Measurements from ENCODE around the gene PCP2. TPM values are rescaled to one million over a fixed set of nuclear protein-coding genes. Genes with fewer than 3 reads are reported as not detected.

Gene PCP2
- total RNA-seq, 1 experiment from 2014 or later, result not detected

DNA sequence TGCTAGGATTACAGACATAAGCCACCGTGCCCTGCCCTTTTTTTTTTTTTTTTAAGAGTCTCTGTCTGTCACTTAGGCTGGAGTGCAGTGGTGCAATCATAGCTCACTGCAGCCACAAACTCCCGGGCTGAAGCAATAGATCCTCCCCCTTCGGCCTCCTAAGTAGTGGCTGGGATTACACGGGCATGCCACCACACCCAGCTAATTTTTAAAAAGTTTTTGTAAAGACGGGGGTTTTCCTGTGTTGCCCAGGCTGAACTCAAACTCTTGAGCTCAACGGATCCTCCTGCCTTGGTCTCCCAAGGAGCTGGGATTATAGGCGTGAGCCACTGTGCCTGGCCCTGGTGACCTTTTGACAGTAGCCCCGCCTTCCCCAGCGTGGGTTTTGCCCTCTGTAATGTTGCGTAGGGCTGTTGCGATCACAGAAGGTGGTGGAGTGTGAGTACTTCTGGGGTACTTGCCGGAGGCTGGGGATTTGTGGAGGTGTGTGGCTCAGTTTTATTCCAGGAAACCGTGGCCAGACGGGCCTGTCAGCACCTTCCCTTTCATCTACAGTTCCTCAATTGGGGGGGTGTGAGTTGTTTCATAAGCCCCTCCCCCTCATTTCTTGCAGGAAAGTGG, 23.7 kb upstream of the PCP2 start:
- TF ChIP-seq, protein P1, sequence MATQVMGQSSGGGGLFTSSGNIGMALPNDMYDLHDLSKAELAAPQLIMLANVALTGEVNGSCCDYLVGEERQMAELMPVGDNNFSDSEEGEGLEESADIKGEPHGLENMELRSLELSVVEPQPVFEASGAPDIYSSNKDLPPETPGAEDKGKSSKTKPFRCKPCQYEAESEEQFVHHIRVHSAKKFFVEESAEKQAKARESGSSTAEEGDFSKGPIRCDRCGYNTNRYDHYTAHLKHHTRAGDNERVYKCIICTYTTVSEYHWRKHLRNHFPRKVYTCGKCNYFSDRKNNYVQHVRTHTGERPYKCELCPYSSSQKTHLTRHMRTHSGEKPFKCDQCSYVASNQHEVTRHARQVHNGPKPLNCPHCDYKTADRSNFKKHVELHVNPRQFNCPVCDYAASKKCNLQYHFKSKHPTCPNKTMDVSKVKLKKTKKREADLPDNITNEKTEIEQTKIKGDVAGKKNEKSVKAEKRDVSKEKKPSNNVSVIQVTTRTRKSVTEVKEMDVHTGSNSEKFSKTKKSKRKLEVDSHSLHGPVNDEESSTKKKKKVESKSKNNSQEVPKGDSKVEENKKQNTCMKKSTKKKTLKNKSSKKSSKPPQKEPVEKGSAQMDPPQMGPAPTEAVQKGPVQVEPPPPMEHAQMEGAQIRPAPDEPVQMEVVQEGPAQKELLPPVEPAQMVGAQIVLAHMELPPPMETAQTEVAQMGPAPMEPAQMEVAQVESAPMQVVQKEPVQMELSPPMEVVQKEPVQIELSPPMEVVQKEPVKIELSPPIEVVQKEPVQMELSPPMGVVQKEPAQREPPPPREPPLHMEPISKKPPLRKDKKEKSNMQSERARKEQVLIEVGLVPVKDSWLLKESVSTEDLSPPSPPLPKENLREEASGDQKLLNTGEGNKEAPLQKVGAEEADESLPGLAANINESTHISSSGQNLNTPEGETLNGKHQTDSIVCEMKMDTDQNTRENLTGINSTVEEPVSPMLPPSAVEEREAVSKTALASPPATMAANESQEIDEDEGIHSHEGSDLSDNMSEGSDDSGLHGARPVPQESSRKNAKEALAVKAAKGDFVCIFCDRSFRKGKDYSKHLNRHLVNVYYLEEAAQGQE (IDR thresholded peaks at IDR 0.05; ENCODE audit: insufficient read depth in 1 of 2, low read depth in 2 of 2, low read length in 1 of 2), result no peak
- no peak for TF ChIP-seq POLR2AphosphoS5 (IDR thresholded peaks at IDR 0.05; ENCODE audit: low read depth, low read length)
- BruUV-seq (replicated peaks), result no TSS peak
- no peaks in the 10 kb centered on the region for H3K9me3 ChIP-seq (ENCODE audit: control insufficient read depth, insufficient read depth, low read depth, low read length)
- no peak overlapping the region for H3K27ac ChIP-seq (ENCODE audit: low read length)
- CTCF ChIA-PET, result no interaction called here
- intact Hi-C loops (cut with micrococcal nuclease; ENCODE audit: unreplicated experiment) (no loop called here), in situ Hi-C loops (cut with HindIII; ENCODE audit: low pct_unique_long_range_greater_than_20kb, low sequenced_read_pairs) (no loop called here)
- no peaks in the 10 kb centered on the region for H3K27me3 ChIP-seq (ENCODE audit: control insufficient read depth, insufficient read depth, low read length)
- POLR2A ChIA-PET, result no interaction called here
- H3K4me1 ChIP-seq (ENCODE audit: control insufficient read depth, insufficient read depth, low read length), result no peaks in the 10 kb centered on the region
- no peak for ATAC-seq
- H3K4me3 ChIP-seq (ENCODE audit: low read depth in 2 of 2, low read length in 2 of 2), result no peak overlapping the region
- no peaks in the 10 kb centered on the region for H3K36me3 ChIP-seq (ENCODE audit: control insufficient read depth, insufficient read depth, low read length)
- no peak for DNase-seq (ENCODE audit: low read depth, low spot score)

DNA sequence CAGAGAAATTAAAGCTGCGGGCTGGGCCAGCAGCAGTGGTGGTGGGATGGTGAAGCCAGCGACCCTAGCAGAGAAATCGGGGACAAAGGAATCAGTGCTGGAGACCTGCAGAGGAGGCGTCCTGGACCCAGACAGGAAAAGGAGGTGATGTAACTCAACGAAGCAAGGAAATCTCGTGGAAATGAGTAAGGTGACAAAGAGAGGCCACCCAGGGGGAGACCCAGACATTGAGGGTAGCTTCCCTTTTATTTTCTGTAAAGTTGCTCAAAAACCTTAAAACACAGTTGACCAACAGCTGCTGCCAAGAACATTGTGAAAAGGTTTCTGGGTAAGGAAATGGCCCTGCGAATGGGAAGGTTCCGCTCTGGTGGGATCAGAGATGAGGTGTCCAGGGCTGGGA, 22.1 kb upstream of the PCP2 start:
- CTCF ChIA-PET, result no interaction called here
- H3K27me3 ChIP-seq (ENCODE audit: control insufficient read depth, insufficient read depth, low read length), result no peaks in the 10 kb centered on the region
- in situ Hi-C loops (cut with HindIII; ENCODE audit: low pct_unique_long_range_greater_than_20kb, low sequenced_read_pairs), result no loop called here
- H3K9me3 ChIP-seq (ENCODE audit: control insufficient read depth, insufficient read depth, low read depth, low read length), result no peaks in the 10 kb centered on the region
- H3K36me3 ChIP-seq (ENCODE audit: control insufficient read depth, insufficient read depth, low read length), result no peaks in the 10 kb centered on the region
- no TSS peak for BruUV-seq (replicated peaks)
- H3K4me3 ChIP-seq (ENCODE audit: low read depth in 2 of 2, low read length in 2 of 2), result no peak overlapping the region
- no peak for ATAC-seq
- no peak for DNase-seq (ENCODE audit: low read depth, low spot score)
- H3K27ac ChIP-seq (ENCODE audit: low read length), result no peak overlapping the region
- POLR2A ChIA-PET, result no interaction called here
- intact Hi-C loops (cut with micrococcal nuclease; ENCODE audit: unreplicated experiment), result no loop called here
- TF ChIP-seq SIN3A (IDR thresholded peaks at IDR 0.05; ENCODE audit: borderline replicate concordance, insufficient read depth, low read depth, low read length) (no peak), POLR2AphosphoS5 (IDR thresholded peaks at IDR 0.05; ENCODE audit: low read depth, low read length) (no peak), CTCF (IDR thresholded peaks at IDR 0.05) (no peak), TCF7L2 (IDR thresholded peaks at IDR 0.05; ENCODE audit: low read depth, low read length) (no peak)
- TF ChIP-seq, protein P1 (IDR thresholded peaks at IDR 0.05; ENCODE audit: insufficient read depth in 1 of 2, low read depth in 2 of 2, low read length in 1 of 2), result no peak
- H3K4me1 ChIP-seq (ENCODE audit: control insufficient read depth, insufficient read depth, low read length), result no peaks in the 10 kb centered on the region
